Keratinocyte (primary cell): ENCODE measurements around the gene AKAP13. TPM values are rescaled to one million over a fixed set of nuclear protein-coding genes. Genes with fewer than 3 reads are reported as not detected.

ENCODE experiments used
- DNase-seq: peaks from one replicate; pipeline ENCODE4 v3.0.0-alpha.2; 2011; ENCODE audit warnings: low read depth, missing footprints, low spot score
- FAIRE-seq: peaks from 2 replicates; lab custom pipeline; 2011; peaks lifted over from hg19 to GRCh38; lab: Jason Lieb, UNC
- H2AFZ ChIP-seq: 2 replicates; pipeline ENCODE4 v1.6.0; 2012; ENCODE audit warnings: low read length, control low read depth, inconsistent platforms; ENCODE audit not compliant: control insufficient read depth
- H3K27ac ChIP-seq: 2 replicates; pipeline ENCODE4 v1.5.1; 2011; ENCODE audit warnings: low read length; ENCODE audit not compliant: control insufficient read depth, insufficient read depth
- H3K27me3 ChIP-seq: 3 replicates; pipeline ENCODE4 v1.6.0; 2011; ENCODE audit warnings: low read length; ENCODE audit not compliant: control insufficient read depth, insufficient read depth; ENCODE audit errors: extremely low read depth
- H3K36me3 ChIP-seq, 2 experiments: 2 replicates in 1 of 2; 3 replicates in 1 of 2; pipeline ENCODE4 v1.5.1; 2011; ENCODE audit warnings: low read length in 2 of 2, mild to moderate bottlenecking in 1 of 2; ENCODE audit not compliant: control insufficient read depth in 2 of 2, insufficient read depth in 2 of 2; ENCODE audit errors: extremely low read depth in 1 of 2
- H3K4me1 ChIP-seq: 3 replicates; pipeline ENCODE4 v1.5.1; 2011; ENCODE audit warnings: low read length; ENCODE audit not compliant: control insufficient read depth, insufficient read depth; ENCODE audit errors: extremely low read depth
- H3K4me2 ChIP-seq: 3 replicates; pipeline ENCODE4 v1.6.0; 2011; ENCODE audit warnings: low read depth, low read length; ENCODE audit not compliant: control insufficient read depth, insufficient read depth; ENCODE audit errors: extremely low read depth
- H3K4me3 ChIP-seq, 3 experiments: fragments of 200-600 bp in 1 of 3; sonication (generic) in 1 of 3; 2 replicates in 2 of 3; 3 replicates in 1 of 3; pipeline ENCODE4 v1.5.1; 2011 to 2016; ENCODE audit warnings: low read length in 3 of 3, mild to moderate bottlenecking in 3 of 3, control low read depth in 2 of 3, inconsistent platforms in 1 of 3, low read depth in 1 of 3, mixed read lengths in 1 of 3, mixed run types in 1 of 3, moderate library complexity in 1 of 3; ENCODE audit not compliant: control insufficient read depth in 2 of 3, insufficient read depth in 2 of 3; ENCODE audit errors: extremely low read depth in 1 of 3
- H3K79me2 ChIP-seq: 2 replicates; pipeline ENCODE4 v1.6.0; 2012; ENCODE audit warnings: low read length; ENCODE audit not compliant: control insufficient read depth, insufficient read depth
- H3K9ac ChIP-seq: 3 replicates; pipeline ENCODE4 v1.6.0; 2011; ENCODE audit warnings: low read length; ENCODE audit not compliant: control insufficient read depth, insufficient read depth; ENCODE audit errors: extremely low read depth
- H3K9me1 ChIP-seq: 3 replicates; pipeline ENCODE4 v1.6.0; 2011; ENCODE audit warnings: low read length; ENCODE audit not compliant: control insufficient read depth, insufficient read depth; ENCODE audit errors: extremely low read depth
- H3K9me3 ChIP-seq: 2 replicates; pipeline ENCODE4 v1.5.1; 2012; ENCODE audit warnings: low read depth, low read length; ENCODE audit not compliant: control insufficient read depth
- H4K20me1 ChIP-seq: 3 replicates; pipeline ENCODE4 v1.6.0; 2011; ENCODE audit warnings: low read length; ENCODE audit not compliant: control insufficient read depth, insufficient read depth; ENCODE audit errors: extremely low read depth
- EZH2 ChIP-seq: IDR thresholded peaks from one replicate; pipeline ENCODE4 v1.6.1; 2012; ENCODE audit warnings: inconsistent platforms, mild to moderate bottlenecking, low read length, moderate library complexity
- dilution Hi-C: fragments of 300-500 bp; cut with MboI; formaldehyde crosslinking; loops from one replicate; pipeline ENCODE4 v1.7.0; 2020; ENCODE audit warnings: low sequenced_read_pairs; ENCODE audit not compliant: extremely low pct_ligation_motif_present
- polyA plus RNA-seq, 5 experiments: library from polyadenylated mRNA; depleted of rRNA in 3 of 5; stranded (reverse) in 3 of 5; stranded (forward) in 1 of 5; unstranded in 1 of 5; fragments of >200 nt; gene quantifications; 1 replicate in 1 of 5; 2 replicates in 3 of 5; 3 replicates in 1 of 5; pipeline versions ENCODE4 v1.2.1 to v1.2.3, GENCODE V29; 2011 to 2012; ENCODE audit warnings: missing spikeins in 2 of 5, low read depth in 1 of 5, low replicate concordance in 1 of 5
- TF ChIP-seq, protein P1 (sequence below), 3 experiments: IDR thresholded peaks in 1 of 3; conservative IDR thresholded peaks in 1 of 3; optimal IDR thresholded peaks in 1 of 3; 2 replicates in 2 of 3; 3 replicates in 1 of 3; pipeline versions ENCODE3 to v1.5.1; 2011; ENCODE audit warnings: low read length in 3 of 3, mild to moderate bottlenecking in 3 of 3, moderate library complexity in 2 of 3, control low read depth in 1 of 3, inconsistent platforms in 1 of 3; ENCODE audit not compliant: insufficient read depth in 2 of 3; ENCODE audit errors: extremely low read depth in 1 of 3

The AKAP13 gene
- polyA plus RNA-seq, 1 donor (not counting 4 experiments of a cell fraction or from before 2014, with no cell fraction given): 16.7 TPM

- FAIRE-seq: no peak
- H3K27ac ChIP-seq: no peak overlapping the region
Observed at GRCh38 chr15:85556618-85556895, 176.2 kb downstream of the AKAP13 start.

GRCh38 chr15:85557385-85557784 is 177.0 kb downstream of the AKAP13 start:
- H3K27me3 ChIP-seq: no peaks in the 10 kb centered on the region
- dilution Hi-C loops: no loop called here
- no peak overlapping the region for H3K4me2 ChIP-seq
- TF ChIP-seq, protein P1, sequence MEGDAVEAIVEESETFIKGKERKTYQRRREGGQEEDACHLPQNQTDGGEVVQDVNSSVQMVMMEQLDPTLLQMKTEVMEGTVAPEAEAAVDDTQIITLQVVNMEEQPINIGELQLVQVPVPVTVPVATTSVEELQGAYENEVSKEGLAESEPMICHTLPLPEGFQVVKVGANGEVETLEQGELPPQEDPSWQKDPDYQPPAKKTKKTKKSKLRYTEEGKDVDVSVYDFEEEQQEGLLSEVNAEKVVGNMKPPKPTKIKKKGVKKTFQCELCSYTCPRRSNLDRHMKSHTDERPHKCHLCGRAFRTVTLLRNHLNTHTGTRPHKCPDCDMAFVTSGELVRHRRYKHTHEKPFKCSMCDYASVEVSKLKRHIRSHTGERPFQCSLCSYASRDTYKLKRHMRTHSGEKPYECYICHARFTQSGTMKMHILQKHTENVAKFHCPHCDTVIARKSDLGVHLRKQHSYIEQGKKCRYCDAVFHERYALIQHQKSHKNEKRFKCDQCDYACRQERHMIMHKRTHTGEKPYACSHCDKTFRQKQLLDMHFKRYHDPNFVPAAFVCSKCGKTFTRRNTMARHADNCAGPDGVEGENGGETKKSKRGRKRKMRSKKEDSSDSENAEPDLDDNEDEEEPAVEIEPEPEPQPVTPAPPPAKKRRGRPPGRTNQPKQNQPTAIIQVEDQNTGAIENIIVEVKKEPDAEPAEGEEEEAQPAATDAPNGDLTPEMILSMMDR (optimal IDR thresholded peaks at IDR 0.05 in 1 of 3, IDR thresholded peaks at IDR 0.05 in 1 of 3, conservative IDR thresholded peaks at IDR 0.05 in 1 of 3; ENCODE audit: extremely low read depth in 1 of 3, insufficient read depth in 2 of 3, low read length in 3 of 3): no peak
- no peak for TF ChIP-seq EZH2
- no peaks in the 10 kb centered on the region for H3K9me3 ChIP-seq
- H2AFZ ChIP-seq: no peak overlapping the region
- no peak overlapping the region for H3K4me3 ChIP-seq
- H4K20me1 ChIP-seq: no peaks in the 10 kb centered on the region
- DNase-seq (no peak), FAIRE-seq (no peak)
- peaks cover 5% of the 10 kb centered on the region for H3K79me2 ChIP-seq
- H3K9ac ChIP-seq: no peak overlapping the region
- H3K27ac ChIP-seq: no peak overlapping the region
- no peaks in the 10 kb centered on the region for H3K4me1 ChIP-seq
- no peaks in the 10 kb centered on the region for H3K9me1 ChIP-seq
- H3K36me3 ChIP-seq: peaks cover 3 to 8% of the 10 kb centered on the region in 2 experiments

More at GRCh38 chr15:85556618-85556895, 176.2 kb downstream of the AKAP13 start:
- Histone ChIP-seq H3K27me3 (no peaks in the 10 kb centered on the region), H3K79me2 (peaks cover 5% of the 10 kb centered on the region), H3K36me3 (peaks cover 3 to 8% of the 10 kb centered on the region in 2 experiments), H2AFZ (no peak overlapping the region), H3K9me1 (no peaks in the 10 kb centered on the region), H3K4me3 (no peak overlapping the region), H3K9ac (no peak overlapping the region), H3K9me3 (no peaks in the 10 kb centered on the region), H4K20me1 (no peaks in the 10 kb centered on the region), H3K4me1 (no peaks in the 10 kb centered on the region), H3K4me2 (no peak overlapping the region)
- dilution Hi-C loops: no loop called here
- DNase-seq: no peak
- TF ChIP-seq, protein P1 (optimal IDR thresholded peaks at IDR 0.05 in 1 of 3, IDR thresholded peaks at IDR 0.05 in 1 of 3, conservative IDR thresholded peaks at IDR 0.05 in 1 of 3; ENCODE audit: extremely low read depth in 1 of 3, insufficient read depth in 2 of 3, low read length in 3 of 3): no peak
- TF ChIP-seq EZH2: no peak
